Naive thymus-derived CD4-positive, alpha-beta T cell (primary cell): ENCODE results near the gene PANX3. TPM values are rescaled to one million over a fixed set of nuclear protein-coding genes. Genes with fewer than 3 reads are reported as not detected.

Source experiments
- ATAC-seq: fragments of 150-1000 bp; cut with Tn5 transposase; 2 replicates; pipeline ENCODE4 v1.10.0; 2021; ENCODE audit warnings: mild to moderate bottlenecking, moderate library complexity
- CTCF ChIA-PET: fragments of 350-600 bp; sonication (Branson Sonifier 250); formaldehyde crosslinking; loops from one replicate; lab custom pipeline; 2021; ENCODE audit warnings: antibody characterized with exemption; lab: Charles Lee
- POLR2A ChIA-PET: fragments of 350-600 bp; sonication (Branson Sonifier 250); formaldehyde crosslinking; loops from one replicate; lab custom pipeline; 2021; ENCODE audit warnings: antibody characterized with exemption, inconsistent platforms; lab: Charles Lee
- DNase-seq, 9 donors: peaks; one replicate each; pipeline versions ENCODE4 v3.0.0 to v3.0.0-alpha.2; 2020 to 2022; ENCODE audit warnings: mixed read lengths in 1 of 9
- H3K27ac ChIP-seq: one replicate; pipeline ENCODE4 v1.7.0; 2013; ENCODE audit warnings: mild to moderate bottlenecking, low read depth, low read length, moderate library complexity
- H3K27me3 ChIP-seq, 2 donors: one replicate each; pipeline ENCODE4 v1.7.0; 2013; ENCODE audit warnings: low read length in 2 of 2, mild to moderate bottlenecking in 2 of 2, moderate library complexity in 2 of 2; ENCODE audit not compliant: control insufficient read depth in 2 of 2, insufficient read depth in 2 of 2
- H3K36me3 ChIP-seq, 3 experiments: 1 replicate in 2 of 3; 2 replicates in 1 of 3; pipeline ENCODE4 v1.7.0; 2013; ENCODE audit warnings: low read length in 3 of 3, mild to moderate bottlenecking in 3 of 3, moderate library complexity in 1 of 3; ENCODE audit not compliant: insufficient read depth in 3 of 3, control insufficient read depth in 2 of 3
- H3K4me1 ChIP-seq, 2 donors: one replicate each; pipeline ENCODE4 v1.7.0; 2013; ENCODE audit warnings: low read length in 2 of 2, mild to moderate bottlenecking in 2 of 2, moderate library complexity in 1 of 2; ENCODE audit not compliant: control insufficient read depth in 2 of 2, insufficient read depth in 2 of 2
- H3K4me3 ChIP-seq: 2 replicates; pipeline ENCODE4 v1.7.0; 2013; ENCODE audit warnings: mild to moderate bottlenecking, low read length
- H3K9me3 ChIP-seq, 3 experiments: 1 replicate in 2 of 3; 2 replicates in 1 of 3; pipeline ENCODE4 v1.7.0; 2013; ENCODE audit warnings: low read length in 3 of 3; ENCODE audit not compliant: control insufficient read depth in 2 of 3
- H3K27ac Mint-ChIP-seq, 9 donors: one replicate each; pipeline ENCODE4 v1.8.0; 2020 to 2022; ENCODE audit warnings: mixed read lengths in 9 of 9, mild to moderate bottlenecking in 8 of 9, moderate library complexity in 5 of 9, inconsistent platforms in 2 of 9
- H3K27me3 Mint-ChIP-seq, 5 donors: one replicate each; pipeline ENCODE4 v1.8.0; 2021 to 2022; ENCODE audit warnings: mixed read lengths in 5 of 5, mild to moderate bottlenecking in 1 of 5
- H3K36me3 Mint-ChIP-seq, 5 donors: one replicate each; pipeline ENCODE4 v1.8.0; 2020 to 2022; ENCODE audit warnings: mixed read lengths in 5 of 5, mild to moderate bottlenecking in 3 of 5, inconsistent platforms in 1 of 5
- H3K4me1 Mint-ChIP-seq, 7 donors: one replicate each; pipeline ENCODE4 v1.8.0; 2020 to 2022; ENCODE audit warnings: mixed read lengths in 7 of 7, mild to moderate bottlenecking in 3 of 7, inconsistent platforms in 1 of 7
- H3K4me3 Mint-ChIP-seq, 10 donors: one replicate each; pipeline ENCODE4 v1.8.0; 2020 to 2022; ENCODE audit warnings: mild to moderate bottlenecking in 10 of 10, mixed read lengths in 10 of 10, moderate library complexity in 6 of 10, inconsistent platforms in 2 of 10
- H3K9me3 Mint-ChIP-seq, 11 donors: one replicate each; pipeline ENCODE4 v1.8.0; 2020 to 2022; ENCODE audit warnings: mixed read lengths in 11 of 11, mild to moderate bottlenecking in 4 of 11, inconsistent platforms in 1 of 11, moderate library complexity in 1 of 11
- intact Hi-C, 2 donors: fragments of 100-400 bp; cut with micrococcal nuclease; formaldehyde crosslinking; loops; one replicate each; pipeline ENCODE4 v1.15.1; 2023
- polyA plus RNA-seq, 2 donors: library from polyadenylated mRNA; unstranded; fragments of 300-500 nt; fragmentation: Illumina TruSeq; gene quantifications; one replicate each; pipeline ENCODE4 v1.2.3, GENCODE V29; 2021
- total RNA-seq, 6 experiments: library from RNA in 5 of 6; stranded (reverse) in 5 of 6; gene quantifications; 1 replicate in 5 of 6; 2 replicates in 1 of 6; pipeline ENCODE4 v1.2.3 and lab custom pipeline; 2021 to 2026

The PANX3 gene
- total and polyA plus RNA-seq, 7 experiments from 2014 or later: not detected

DNA sequence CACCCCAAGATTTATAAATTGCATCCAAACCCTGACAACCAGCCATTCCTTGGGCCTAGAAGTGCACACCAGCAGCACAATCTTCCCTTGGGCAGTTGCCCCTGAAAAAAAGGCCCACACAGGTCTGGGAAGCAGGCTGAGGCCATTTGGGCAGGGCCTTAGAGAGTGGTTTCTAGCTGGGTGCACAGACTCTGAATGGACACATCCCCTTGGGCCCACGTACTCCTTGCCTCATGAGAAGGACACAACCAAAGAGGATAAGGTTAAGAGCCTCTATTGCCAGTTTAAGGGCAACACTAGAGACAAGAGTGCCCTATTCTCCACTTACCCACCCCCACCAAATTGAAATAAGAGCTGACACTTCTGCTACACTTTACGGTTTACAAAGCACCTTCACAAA is 933 bp upstream of the PANX3 start:
- no peak overlapping the region for H3K27ac ChIP-seq
- H3K4me1 ChIP-seq: no peaks in the 10 kb centered on the region
- H3K4me3 ChIP-seq: no peak overlapping the region
- H3K36me3 ChIP-seq: no peaks in the 10 kb centered on the region
- Mint-ChIP-seq H3K27me3 (peaks cover 3 to 12% (median 4%) of the 10 kb centered on the region in 5 donors), H3K36me3 (no peaks in the 10 kb centered on the region), H3K27ac (peak overlapping the region in 1 of 9 donors; percentile 63), H3K4me3 (no peak overlapping the region), H3K9me3 (no peaks in the 10 kb centered on the region), H3K4me1 (peaks cover 5 to 15% (median 9%) of the 10 kb centered on the region in 7 donors)
- intact Hi-C loops: no loop called here
- POLR2A ChIA-PET: interaction anchor here (0.7 kb wide), 1 partner anchor 12 kb away, joined by 3 read pairs; the partner anchor contains the start of gene TBRG1
- CTCF ChIA-PET: no interaction called here
- ATAC-seq: no peak
- H3K9me3 ChIP-seq: no peaks in the 10 kb centered on the region
- DNase-seq: no peak
- H3K27me3 ChIP-seq: no peaks in the 10 kb centered on the region

DNA sequence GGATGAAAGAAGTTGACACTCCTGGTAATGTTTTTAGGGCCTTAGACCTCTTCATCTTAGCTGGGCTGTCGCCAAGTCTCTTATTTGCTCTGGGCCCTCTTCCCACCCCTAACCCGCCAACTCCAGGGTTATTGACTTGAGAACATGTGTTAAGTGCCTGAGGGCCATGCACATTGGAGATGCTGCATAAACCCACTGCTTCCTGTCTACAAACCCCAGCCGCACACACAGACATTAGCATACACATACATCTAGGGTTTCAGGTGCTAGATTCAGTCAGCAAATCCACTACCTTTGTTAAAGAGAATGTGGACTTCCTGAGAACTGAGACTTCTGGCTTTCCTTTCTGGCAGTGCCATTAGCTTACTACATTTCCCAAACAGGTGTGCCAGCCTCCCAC is 817 bp downstream of the PANX3 start:
- Histone ChIP-seq H3K9me3 (no peaks in the 10 kb centered on the region), H3K4me1 (no peaks in the 10 kb centered on the region), H3K36me3 (no peaks in the 10 kb centered on the region), H3K4me3 (no peak overlapping the region), H3K27ac (no peak overlapping the region), H3K27me3 (no peaks in the 10 kb centered on the region)
- intact Hi-C loops: no loop called here
- Mint-ChIP-seq H3K9me3 (no peaks in the 10 kb centered on the region), H3K36me3 (no peaks in the 10 kb centered on the region), H3K4me3 (no peak overlapping the region), H3K4me1 (peaks cover 4 to 15% (median 9%) of the 10 kb centered on the region in 7 donors), H3K27ac (peak overlapping the region in 4 of 9 donors; percentile 33 to 88 (median 53)), H3K27me3 (peaks cover 1 to 16% (median 7%) of the 10 kb centered on the region in 5 donors)
- CTCF ChIA-PET: no interaction called here
- POLR2A ChIA-PET: interaction anchor here (0.6 to 1.3 kb wide), 2 partner anchors 9 to 11 kb away, joined by 3 to 4 read pairs; no protein-coding TSS in a partner anchor
- peak in 2 of 9 donors; percentile 15 for DNase-seq
- peak; percentile 54 for ATAC-seq

DNA sequence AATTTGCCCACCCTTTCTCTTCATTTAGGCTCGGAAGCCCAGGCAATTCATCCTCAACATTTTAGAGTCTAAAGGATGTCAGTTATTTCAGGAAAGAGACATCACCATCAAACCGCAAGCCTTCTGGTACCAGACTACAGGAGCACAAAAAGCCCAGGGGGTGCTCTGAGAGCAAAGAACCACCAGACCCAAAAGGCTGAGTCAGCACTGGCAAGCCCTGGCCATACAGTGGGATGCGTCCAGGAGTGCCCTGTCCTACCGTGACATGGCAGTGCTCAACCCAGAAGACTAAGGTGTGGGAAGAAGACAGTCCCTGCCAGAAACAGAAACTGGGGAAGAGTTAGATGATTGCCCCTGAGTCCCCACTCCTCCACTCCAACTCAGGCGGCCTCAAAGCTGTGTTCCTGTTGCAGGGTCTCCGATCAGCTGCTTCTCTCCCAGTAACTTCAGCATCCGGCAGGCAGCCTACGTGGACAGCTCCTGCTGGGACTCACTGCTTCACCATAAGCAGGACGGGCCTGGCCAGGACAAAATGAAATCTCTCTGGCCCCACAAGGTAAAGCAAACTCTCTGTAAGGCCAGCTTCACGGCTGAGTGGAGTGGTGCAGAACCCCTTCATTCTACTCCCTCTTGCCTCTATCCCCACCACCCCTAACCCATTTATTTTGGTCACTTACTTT is 1.5 kb downstream of the PANX3 start:
- Mint-ChIP-seq H3K36me3 (no peaks in the 10 kb centered on the region), H3K27me3 (peaks cover 4 to 18% (median 12%) of the 10 kb centered on the region in 5 donors), H3K9me3 (no peaks in the 10 kb centered on the region), H3K27ac (peak overlapping the region in 3 of 9 donors; percentile 14 to 33 (median 28)), H3K4me3 (no peak overlapping the region), H3K4me1 (peaks cover 4 to 15% (median 9%) of the 10 kb centered on the region in 7 donors)
- Histone ChIP-seq H3K36me3 (no peaks in the 10 kb centered on the region), H3K27me3 (no peaks in the 10 kb centered on the region), H3K27ac (no peak overlapping the region), H3K9me3 (no peaks in the 10 kb centered on the region), H3K4me3 (no peak overlapping the region), H3K4me1 (no peaks in the 10 kb centered on the region)
- intact Hi-C loops: no loop called here
- ChIA-PET CTCF (no interaction called here), POLR2A (no interaction called here)
- ATAC-seq: no peak
- DNase-seq: no peak

DNA sequence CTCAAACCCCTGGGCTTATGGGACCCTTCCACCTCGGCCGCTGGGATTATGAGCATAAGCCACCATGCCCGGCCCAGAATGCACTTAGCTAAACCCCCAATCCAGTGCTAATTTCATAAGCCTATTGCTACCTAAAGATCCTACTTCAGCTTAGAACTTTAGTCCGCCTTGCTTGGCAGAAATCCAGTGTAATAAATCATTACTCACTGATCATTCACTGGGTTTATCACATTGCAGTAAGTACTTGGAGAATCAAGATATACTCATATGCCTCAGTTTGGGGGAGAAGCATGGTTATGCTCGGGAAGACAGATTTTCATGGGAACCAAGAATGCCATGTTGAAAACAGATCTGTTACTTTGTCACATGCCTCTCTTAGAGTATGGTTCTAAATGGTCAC is 7.6 kb downstream of the PANX3 start:
- Histone ChIP-seq H3K4me1 (peaks cover 5% of the 10 kb centered on the region in 2 donors), H3K27ac (no peak overlapping the region), H3K9me3 (no peaks in the 10 kb centered on the region), H3K27me3 (no peaks in the 10 kb centered on the region), H3K36me3 (peaks cover 0 to 4% (median 0%) of the 10 kb centered on the region in 3 experiments), H3K4me3 (no peak overlapping the region)
- ATAC-seq (no peak), DNase-seq (no peak)
- Mint-ChIP-seq H3K4me3 (no peak overlapping the region), H3K9me3 (no peaks in the 10 kb centered on the region), H3K27me3 (peaks cover 9 to 27% (median 18%) of the 10 kb centered on the region in 5 donors), H3K36me3 (peaks cover 0 to 2% (median 0%) of the 10 kb centered on the region in 5 donors), H3K27ac (no peak overlapping the region), H3K4me1 (peaks cover 6 to 21% (median 17%) of the 10 kb centered on the region in 7 donors)
- intact Hi-C loops: no loop called here
- POLR2A ChIA-PET: no interaction called here
- CTCF ChIA-PET: no interaction called here

DNA sequence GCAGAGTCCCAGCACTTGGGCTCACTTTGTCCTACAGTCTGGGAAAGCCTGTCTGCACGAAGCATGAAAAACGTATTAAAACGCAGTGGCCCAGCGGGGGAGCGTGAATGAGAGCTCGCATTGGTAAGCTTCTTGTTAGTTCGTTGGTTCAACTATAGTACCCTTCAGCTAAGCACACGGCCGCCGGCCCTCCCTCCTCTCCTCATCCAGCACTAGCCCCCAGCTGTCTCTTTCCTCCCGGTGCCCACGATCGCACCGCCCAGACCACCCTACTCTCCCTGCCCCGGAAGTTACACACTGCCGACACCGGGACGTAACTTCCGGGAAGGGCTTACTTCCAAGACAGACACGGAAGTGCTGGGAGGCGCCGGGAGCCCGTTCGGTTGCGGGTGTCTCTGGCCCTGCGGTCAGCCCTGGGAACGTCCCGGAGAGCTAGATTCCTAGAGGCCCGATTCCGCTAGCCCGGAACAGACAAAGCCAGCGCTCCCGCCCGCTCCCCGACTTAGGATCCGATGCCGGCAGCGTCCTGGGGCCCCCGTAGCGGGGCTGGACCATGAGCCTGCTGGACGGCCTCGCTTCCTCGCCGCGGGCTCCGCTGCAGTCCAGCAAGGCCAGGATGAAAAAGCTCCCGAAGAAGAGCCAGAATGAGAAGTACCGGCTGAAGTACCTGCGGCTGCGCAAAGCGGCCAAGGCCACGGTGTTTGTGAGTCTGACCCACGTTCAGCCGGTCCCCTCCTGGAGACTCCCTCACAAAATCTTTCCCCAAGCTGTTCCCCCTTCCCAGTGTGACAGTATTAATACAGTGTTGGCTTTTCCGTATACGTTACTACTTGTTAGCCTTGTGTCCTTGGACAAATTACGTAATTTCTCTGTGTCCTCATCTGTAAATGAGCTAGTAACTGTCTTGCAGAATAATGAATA is 11.6 kb downstream of the PANX3 start, which contains the start of gene TBRG1:
Gene TBRG1, plus strand, starts transcription at position 334 of the 921 bp plus-strand sequence. Its CDS starts 220 bp downstream, at position 554.
- Histone ChIP-seq H3K4me3 (peak within 1 kb of the TSS; percentile 75), H3K27me3 (no peaks in the 10 kb centered on the region), H3K9me3 (no peaks in the 10 kb centered on the region), H3K36me3 (peaks cover 7 to 33% (median 18%) of the 10 kb centered on the region in 3 experiments), H3K27ac (peak within 1 kb of the TSS; percentile 91), H3K4me1 (peaks cover 7 to 12% of the 10 kb centered on the region in 2 donors)
- intact Hi-C loops: loop anchor here (1.0 to 10.0 kb wide), 16 partner anchors 51 to 1592 kb away; partner anchors contain the start of genes CCDC15 (in 2 of the 2), FAM118B (in 2 of the 2), RPUSD4 (in 2 of the 2) and SIAE (in 2 of the 2)
- no peaks in the 10 kb centered on the region for H3K9me3 Mint-ChIP-seq
- ChIA-PET POLR2A (interaction anchor here (0.6 to 2.6 kb wide), 18 partner anchors 9 to 489 kb away, joined by 3 to 15 read pairs (median 5); partner anchors contain the start of genes CCDC15, MSANTD2, PANX3 and SIAE), CTCF (interaction anchor here (0.6 to 0.8 kb wide), 2 partner anchors 20 to 316 kb away, joined by 3 read pairs; no protein-coding TSS in a partner anchor)
- peaks cover 10 to 19% (median 16%) of the 10 kb centered on the region in 5 donors for H3K36me3 Mint-ChIP-seq
- peak within 1 kb of the TSS; percentile 89 to 100 (median 98) for H3K4me3 Mint-ChIP-seq
- peak; percentile 58 to 87 (median 81) for DNase-seq
- ATAC-seq: peak; percentile 96
- peaks cover 21 to 52% (median 46%) of the 10 kb centered on the region in 7 donors for H3K4me1 Mint-ChIP-seq
- peaks cover 0 to 23% (median 7%) of the 10 kb centered on the region in 5 donors for H3K27me3 Mint-ChIP-seq
- peak within 1 kb of the TSS; percentile 91 to 100 (median 98) for H3K27ac Mint-ChIP-seq
